AG08395 (cell line): ENCODE results near the gene TMEM63C.

Source experiments
- DNase-seq: peaks from one replicate; pipeline ENCODE4 v3.0.0; 2012; ENCODE audit warnings: mixed read lengths, low spot score

The TMEM63C gene, protein sequence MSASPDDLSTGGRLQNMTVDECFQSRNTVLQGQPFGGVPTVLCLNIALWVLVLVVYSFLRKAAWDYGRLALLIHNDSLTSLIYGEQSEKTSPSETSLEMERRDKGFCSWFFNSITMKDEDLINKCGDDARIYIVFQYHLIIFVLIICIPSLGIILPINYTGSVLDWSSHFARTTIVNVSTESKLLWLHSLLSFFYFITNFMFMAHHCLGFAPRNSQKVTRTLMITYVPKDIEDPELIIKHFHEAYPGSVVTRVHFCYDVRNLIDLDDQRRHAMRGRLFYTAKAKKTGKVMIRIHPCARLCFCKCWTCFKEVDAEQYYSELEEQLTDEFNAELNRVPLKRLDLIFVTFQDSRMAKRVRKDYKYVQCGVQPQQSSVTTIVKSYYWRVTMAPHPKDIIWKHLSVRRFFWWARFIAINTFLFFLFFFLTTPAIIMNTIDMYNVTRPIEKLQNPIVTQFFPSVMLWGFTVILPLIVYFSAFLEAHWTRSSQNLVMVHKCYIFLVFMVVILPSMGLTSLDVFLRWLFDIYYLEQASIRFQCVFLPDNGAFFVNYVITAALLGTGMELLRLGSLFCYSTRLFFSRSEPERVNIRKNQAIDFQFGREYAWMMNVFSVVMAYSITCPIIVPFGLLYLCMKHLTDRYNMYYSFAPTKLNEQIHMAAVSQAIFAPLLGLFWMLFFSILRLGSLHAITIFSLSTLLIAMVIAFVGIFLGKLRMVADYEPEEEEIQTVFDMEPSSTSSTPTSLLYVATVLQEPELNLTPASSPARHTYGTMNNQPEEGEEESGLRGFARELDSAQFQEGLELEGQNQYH

DNA sequence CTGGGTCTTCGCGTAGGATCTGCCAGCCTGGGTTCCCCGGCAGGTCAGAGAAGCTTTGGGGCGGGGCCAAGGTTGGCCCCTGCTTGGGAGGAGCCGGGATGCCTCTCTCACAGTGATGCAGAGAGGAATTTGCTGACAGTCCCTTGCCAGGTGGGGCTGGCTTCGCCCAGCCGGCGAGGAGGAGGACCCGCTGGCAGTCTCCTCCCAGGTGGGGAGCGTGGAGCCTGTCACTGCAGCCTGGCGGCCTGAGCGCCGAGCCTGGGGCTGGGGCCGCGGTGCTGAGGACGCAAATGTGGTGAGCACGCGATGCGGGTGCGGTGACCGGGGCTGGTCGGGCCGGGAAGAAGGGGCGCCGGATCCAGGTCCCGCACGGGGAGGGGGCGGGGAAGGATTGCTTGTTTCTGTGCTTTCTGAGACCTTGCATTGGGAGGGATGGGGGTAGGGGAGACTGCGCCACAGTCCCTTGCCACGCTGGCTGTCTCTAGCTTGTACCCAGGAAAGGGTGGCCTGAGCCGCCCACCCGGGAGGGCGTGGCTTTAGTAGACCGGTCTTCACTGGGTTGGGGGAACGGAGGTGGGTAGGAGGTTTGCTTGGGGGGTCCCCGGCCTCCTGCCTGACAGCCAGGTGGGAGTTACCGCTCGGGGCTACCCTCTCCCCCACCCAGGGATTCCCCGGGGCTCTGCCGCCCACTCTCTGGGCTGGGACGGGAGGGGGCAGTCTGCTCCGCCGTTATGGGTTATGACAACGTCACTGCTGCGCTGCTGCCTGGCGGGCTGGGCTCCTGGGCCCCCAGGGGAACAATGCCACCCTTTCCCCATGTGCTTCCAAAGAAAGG lies at the start of gene TMEM63C:
TMEM63C (plus strand) TSS at position 196 of the 835 bp plus-strand sequence. CDS start 37,016 bp downstream, outside the sequence.
- no peak for DNase-seq

DNA sequence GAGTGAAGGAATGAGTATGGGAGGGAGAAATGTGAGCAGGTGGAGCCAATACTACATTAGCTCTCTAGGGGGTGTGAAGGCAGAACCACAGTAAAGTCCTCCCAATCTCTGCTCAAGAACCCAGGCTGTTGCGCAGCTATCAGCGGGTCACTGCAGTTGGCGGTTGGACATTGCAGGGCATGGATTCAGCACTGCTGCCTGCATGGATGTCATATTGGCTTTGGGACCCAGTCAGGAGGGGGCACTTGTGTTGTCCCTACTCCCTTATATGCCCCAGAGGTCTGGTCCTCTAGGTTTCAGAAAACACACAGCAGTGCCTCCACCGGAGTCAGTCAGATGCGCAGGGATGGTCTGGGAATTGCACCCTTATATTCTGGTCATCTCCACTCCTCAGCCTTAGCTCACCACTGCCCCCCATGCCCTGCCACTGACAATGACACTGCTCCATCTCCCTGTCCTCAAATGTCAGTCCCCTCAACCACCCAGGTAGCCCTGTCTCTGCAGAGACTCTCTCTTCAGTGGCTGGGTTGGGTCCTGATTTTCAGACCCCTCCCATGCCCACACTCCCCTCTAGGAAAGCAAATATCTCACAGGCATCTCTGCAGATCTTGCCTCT lies 49.6 kb upstream of the TMEM63C start:
- no peak for DNase-seq

DNA sequence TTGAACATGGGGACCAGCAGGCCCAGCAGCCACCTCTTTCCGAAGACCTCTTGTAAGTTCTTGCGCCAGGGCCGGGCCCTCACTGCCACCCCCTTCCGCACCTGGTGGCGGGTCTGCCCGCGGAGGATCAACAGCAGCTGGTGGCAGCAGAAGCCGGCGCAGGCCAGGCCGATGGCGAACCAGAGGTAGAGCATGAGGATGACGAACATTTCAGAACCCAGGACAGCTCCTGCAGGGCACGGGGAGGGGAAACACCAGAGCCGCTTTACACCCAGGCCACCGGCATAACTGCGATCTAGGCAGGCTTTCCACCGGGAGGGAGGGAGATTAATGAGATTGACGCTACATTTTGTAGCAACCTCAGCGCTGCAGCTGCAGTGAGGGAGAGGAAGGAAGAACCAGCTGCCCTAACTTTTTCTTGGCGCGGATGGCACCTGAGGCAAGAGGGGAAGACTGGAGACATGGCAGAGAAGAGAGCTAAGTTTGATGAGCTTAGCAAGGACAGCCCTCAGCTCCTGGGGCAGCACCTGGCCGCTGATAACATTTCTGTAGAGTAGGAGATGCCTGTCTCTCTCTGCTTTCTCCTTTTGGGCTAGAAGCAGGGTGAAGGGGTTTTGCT lies 47.8 kb upstream of the TMEM63C start:
- DNase-seq = peak; percentile 73

DNA sequence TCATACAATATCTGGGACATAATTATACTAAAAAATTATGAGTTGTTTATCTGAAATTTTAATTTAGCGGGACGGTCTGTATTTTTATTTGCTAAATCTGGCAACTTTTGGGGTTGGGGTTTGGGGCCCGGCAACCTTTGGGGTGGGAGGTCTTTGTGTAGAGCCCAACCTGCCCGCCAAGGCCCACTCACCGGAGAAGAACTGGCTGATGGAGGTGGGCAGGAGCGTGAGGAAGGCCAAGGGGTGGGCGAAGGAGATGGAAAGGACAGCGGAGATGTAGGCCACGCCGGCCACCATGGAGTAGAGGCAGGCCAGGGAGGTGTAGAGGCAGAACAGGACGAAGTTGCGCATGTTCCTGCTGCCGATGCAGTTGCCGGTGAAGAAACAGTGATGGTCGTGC lies 42.6 kb upstream of the TMEM63C start:
- no peak for DNase-seq

DNA sequence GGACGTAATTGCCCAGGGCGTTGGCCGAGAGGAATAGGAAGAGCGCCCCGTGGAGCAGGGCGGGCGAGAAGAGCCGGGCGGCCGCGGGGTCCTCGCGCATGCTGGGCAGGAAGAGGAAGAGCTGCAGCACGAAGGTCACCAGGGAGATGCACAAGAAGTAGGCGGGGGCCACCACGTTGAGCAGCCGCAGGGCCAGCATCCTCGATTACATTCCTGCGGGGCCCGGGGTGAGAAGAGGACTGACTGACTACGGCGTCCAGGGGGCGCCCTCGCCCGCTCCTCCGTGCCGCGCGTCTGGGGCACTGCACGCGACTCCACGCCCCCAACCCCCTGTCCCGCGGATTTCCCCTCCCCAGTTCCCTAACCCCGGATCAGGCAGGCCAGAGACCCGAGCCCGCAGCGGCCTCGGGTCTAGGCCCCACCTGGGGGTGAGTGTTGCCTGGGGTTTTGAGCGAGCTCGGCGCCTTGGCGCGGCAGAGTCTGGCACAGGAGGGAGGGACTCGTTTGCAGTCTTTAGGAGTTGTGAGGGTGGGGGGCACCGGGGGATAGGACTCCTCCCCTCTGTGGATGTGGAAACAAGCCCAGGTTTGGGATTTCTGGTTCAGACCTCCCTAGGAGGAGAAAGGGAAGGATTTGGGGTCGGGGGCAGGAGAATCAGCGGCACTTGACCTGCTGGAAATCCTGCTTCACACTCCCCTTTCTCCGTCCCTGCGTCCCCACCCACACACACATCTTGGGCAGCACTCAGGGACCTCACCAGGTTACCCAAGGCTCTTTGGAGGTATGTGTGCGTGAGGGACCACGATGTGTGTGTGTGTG lies 41.8 kb upstream of the TMEM63C start:
- peak; percentile 35 for DNase-seq

DNA sequence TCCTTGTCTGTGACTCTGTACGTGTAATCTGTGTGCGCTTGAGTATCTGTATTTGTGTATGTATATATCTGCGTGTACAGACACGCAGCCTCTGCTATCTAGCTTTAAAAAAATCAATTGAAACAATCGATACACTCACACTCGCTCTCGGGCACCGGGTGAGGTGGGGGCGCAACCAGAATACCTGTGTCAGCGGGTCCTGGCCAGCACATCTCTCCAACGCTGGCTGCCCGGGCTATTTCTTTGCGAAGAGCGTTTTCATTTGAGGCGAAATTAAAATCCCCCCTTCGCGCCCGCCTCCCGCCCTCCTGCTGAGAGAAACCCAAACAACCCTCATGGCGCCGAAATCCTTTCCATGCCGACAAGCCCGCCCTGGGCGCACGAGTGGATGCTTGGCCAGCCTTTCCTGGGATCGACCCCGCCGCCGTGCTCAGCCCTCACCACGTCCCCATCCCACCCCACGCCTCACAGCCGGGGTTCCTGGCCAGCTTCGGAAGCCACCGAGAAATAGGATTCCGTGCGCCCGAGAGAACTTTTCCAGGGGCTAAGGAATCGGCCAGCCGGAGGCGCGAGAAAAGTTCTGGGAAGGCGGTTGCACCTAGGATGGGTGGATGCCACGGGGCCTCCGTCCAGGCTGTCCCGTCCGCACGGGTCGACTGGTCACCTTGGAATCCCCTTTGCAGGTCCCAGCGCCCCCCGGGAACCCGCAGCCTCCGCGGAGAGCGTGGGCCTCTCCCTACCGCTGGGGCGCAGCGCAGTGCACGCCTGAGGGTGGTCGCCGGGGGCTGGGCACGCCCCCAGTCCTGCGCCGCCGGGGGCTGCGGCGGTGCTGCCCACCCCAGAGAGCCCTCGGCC lies 41.0 kb upstream of the TMEM63C start:
- no peak for DNase-seq

DNA sequence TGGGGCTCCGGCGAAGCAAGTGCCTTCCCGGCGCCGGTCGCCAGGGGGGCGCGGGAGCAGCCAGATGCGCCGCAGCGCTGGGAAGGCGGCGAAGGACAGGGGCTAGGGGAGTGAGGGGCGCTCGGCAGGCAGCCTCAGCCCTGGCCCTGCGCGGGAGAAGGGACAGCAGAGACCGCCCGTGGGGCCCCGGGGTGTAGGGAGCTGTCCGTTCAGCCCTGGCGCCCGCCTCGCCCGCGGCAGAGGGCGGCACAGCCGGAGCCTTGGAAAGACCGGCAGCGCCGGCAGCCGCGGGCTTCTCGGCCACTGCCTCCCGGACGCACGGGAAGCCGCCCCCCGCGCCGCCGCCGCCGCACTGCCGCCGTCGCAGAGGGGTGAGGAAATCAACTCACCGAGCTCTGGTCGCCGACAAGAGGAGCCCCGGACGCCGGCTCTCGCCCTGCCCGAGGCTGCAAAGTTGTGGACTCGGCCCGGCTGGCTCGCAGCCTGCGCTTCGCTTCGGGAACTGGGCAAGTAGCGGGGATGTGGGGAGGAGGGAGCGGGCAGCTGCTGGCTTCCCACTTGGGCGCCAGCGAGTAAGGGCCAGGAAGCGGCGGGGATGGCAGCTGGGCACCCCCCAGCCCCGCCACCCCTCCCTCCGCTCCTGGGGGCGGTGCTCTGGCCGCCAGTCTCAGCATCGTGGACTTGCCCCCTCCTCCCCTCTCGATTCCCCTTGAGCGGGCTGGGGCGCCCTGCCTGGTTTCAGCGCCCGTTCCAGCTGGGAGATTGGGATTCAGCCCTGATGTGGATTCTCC lies 40.2 kb upstream of the TMEM63C start, which contains the start of gene ZDHHC22:
ZDHHC22 (minus strand) TSS at position 578 of the 791 bp plus-strand sequence. CDS start 2,053 bp downstream, outside the sequence.
- peak; percentile 32 for DNase-seq

DNA sequence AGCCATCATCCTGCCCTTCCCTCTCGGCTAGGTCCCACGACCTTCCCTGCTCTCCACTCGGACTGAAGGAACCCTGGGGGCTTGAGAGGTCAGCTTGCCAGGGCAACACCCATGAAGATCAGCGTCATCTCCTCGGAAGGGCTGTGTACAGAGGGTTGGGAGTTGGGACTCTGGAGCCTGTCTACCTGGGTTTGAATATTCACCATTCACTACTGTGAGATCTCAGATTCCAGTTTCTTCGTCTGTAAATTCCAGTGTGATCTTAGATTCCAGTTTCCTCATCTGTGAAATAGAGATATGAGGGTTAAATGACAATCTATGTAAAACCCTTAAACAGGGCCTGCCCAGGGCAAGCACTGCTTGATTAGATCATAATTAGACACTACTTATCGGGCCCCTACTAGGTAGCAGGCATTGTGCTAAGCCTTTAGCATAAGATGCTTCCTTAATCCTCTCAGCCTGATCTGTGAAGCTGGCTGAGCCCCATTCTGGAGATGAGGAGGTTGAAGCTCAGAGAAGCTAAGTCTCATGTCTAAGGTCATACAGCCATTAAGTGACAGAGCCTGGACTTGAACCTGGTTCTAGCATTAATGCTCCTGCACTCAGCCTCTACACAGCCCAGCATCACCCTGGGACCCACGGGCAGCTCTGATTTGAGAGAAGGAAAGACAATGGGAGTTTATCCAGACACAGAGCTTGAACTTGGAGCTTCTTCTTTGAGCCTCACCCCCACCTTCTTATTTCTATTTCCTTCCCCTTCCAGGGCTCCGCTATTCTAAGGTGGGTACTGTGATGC lies 39.4 kb upstream of the TMEM63C start:
- no peak for DNase-seq

DNA sequence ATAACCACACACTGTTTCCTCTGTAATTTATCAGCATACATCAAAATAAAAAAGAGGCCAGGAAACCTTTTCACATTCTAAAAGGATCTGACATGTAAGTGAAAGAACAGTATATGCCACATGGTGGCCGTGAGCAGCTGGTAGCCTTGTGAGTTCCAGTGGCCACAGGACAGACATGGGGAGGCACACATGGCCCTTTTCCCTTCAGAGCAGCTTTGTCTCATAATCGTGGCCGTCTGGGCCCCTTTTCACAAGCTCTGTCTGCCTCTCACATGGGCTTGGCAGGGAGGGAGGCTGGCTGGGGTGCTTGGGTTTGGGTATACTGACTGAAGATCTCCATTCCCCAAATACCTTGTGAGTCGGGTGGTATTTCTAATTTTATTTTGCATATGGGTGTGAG lies 38.5 kb upstream of the TMEM63C start:
- no peak for DNase-seq

DNA sequence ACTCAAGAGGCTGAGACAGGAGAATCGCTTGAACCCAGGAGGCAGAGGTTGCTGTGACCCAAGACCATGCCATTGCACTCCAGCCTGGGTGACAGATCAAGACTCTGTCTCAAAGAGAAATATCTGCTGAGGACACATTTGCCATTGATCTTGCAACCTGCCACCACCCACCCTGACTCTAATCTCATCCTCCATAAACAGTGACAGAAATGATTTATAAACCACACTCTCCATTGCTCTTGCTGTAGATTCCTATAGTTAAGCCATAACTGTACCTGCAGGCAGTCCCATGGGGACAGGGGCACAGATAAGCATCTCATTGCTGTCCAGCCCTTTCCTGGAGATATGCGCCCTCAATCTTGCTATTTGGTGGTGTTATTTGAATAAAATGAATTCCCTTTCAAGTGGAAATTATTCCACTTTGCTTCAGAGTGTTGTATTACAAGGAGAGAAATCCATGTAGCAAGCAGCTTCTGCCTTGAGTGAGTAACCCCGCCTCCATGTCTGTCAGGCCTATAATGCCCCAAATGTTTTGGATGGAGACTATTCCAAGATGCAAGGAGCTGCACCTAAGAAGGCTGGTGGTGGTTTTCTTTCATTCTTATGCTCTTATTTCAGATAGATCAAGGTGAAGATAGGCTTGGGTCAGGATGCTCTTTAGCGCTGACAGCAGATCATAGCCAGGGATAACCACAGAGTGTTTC lies 37.0 kb upstream of the TMEM63C start:
- no peak for DNase-seq

DNA sequence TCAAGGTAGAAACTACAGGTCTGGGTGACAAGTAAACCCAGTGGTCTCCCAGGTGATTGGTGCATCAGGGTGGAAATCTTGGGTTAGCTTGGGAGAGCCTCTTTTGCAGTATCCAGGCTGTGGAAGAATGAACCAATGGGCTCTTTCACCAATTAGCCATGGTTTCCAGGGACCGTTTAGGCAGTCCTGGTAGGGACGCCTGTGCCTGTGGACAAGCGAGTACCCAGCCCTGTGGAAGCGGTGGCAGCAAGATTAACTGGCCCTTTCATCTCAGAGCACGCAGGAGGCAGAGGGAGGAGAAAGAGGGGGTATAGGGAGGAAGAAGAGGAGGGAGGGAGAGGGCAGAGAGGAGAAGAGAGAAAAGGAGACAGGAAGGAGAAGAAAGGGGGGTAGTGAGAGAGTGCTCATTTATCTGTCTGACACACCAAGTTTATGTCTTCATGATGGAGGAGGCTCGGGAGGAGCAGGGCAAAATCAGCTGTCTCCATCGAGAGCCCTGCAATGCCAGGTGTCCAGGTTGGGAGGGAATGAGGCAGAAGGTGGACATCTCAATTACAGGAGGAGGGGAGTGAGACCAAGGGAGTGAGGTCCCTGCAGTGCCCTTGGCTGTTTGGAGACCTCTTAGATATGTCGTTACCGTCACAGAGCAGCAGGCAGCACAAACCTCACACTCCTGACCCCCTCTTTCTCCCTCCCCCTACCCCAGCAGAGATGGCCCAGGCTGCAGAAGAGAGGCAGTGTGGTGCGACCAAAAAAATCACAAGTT lies 35.4 kb upstream of the TMEM63C start:
- no peak for DNase-seq

DNA sequence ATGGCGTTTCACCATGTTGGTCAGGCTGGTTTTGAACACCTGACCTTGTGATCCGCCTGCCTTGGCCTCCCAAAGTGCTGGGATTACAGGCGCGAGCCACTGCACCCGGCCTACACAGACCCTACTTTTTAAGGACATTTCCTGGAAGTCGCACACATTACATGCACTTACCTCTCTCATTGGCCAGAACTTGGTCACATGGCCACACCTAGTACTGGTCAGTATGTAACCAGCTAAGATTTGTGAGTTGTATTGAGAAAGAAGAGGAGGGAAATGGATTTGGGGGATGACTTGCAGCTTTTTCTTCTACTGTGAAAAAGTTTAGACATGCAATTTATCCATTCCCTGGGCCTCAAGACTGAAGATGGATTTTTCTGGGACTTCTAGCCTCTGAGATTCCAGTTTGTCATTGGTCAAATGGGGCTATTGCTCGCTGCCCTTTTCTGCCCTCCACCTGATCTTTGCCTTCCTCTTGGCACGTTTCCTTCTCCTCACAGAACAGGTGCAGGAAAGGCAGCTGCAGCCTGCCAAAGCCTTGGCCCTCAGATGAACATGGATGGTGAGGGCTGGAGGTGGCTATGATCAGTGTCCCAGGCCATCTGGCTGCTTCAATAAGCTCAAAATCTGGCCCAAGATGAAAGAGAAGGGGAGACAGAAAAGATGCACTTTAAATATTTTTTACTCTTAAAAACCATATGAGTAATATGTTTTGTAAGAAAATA lies 32.9 kb upstream of the TMEM63C start:
- DNase-seq = no peak

DNA sequence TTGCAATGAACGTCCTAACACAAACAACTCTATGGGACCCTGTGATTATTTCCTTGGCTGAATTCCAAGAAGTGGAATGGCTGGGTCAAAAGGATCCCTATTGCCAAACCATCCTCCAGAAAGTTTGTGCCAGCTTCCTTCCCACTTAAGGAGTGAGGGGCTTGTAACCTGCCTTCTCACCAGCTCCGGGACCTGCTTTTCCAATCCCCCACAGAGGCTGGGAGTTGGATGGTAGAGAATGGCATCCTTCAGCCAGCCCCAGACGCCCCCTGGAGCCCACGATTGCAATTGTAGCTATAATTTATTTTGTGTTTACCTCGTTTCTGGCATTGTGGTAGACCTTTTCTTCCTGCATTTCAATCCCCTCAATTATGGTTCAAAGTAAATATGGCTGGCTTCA lies 30.4 kb upstream of the TMEM63C start:
- DNase-seq = no peak

DNA sequence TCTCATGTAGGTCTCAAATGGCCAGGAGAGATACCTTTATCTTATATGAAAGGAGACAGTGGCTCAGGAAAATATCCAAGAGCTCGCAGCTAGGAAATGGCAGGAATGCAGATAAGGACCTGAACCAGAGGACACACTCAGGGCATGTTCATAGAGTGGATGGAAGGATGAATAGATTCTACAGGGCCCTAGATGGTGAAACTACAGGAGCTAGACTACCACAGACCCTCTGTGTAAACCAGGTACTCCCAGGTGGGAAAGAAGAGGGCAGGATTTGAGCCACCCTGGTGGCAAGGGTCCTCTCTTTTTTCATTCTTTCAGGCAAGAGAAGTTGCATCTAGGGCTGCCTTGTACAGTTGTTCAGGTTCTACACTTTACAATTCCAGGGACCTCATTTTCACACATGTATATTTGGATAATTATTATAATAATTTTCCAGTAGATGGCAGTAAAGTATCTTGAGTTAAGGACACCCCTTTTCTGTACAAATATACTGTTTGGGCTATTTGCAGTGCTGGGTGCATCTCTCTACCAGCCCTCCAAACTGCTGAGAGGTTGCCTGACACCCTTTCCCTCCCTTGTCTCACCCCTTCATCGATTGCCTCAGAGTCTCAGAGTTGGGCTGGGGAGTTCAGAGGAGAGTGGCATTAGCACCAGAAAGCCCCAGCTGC lies 29.5 kb upstream of the TMEM63C start:
- peak; percentile 67 for DNase-seq

DNA sequence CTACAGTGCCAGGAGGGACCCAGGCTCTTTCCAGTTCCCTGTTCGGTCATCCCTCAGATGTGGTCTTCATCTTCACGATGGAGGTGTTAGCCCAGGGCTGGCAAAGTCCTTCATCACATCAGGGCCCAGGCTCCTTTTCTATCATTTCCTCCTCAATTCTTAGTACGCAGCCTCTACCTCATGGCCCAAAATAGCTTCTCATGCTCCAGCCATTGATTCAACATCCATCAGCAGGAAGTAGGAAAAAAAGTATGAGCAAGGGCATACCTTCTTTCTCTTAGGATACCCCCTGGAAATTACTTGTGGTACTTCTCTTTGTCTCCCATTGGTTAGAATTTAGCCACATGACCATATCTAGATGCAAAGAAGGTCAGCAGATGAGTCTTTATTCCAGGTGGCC lies 27.8 kb upstream of the TMEM63C start:
- no peak for DNase-seq
